Measurements from ENCODE around the gene UMODL1.

DNA sequence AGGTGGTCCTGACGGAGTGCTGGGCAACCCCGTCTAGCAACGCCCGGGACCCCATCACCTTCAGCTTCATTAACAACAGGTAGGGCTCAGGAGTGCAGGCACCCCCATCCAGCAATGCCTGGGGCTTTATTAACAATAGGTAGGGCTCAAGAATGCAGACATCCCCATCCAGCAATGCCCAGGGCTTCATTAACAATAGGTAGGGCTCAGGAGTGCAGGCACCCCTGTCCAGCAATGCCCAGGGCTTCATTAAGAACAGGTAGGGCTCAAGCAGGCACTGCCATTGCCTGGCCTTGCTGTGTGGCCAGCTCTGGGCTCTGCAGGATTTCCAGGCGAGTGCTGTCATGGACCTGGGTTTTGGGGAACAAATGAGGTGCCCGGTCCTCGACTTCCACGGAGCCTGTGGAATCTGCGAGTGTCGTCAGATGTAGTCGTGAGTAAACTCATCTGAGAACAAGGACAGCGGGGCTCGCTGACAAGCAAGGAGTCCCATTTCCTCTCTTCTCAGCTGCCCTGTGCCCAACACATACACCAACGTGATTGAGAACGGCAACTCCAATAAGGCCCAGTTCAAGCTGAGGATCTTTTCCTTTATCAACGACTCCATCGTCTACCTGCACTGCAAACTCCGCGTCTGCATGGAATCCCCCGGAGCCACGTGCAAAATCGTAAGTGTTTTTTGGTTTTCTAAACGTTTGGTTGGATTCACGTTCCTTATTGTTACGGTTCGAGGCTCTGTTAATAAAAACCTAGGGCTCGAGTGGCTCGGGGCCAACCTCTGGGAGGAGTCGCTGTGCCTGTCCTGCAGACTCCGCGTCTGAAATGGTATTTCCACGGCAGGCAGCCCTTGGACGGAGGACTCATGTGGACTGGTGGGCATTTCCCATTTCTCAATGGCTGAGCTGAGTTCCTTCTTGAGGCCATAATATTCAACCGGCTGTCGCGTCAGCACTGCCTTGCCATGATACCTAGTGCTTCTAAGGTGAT, 56.3 kb downstream of the UMODL1 start:
- TF ChIP-seq POLR2A (IDR thresholded peaks at IDR 0.05; ENCODE audit: low read length) (no peak), GATA1 (IDR thresholded peaks at IDR 0.05; ENCODE audit: low read depth, low read length) (no peak)

Measured in erythroblast (primary cell).